Measurements from ENCODE around the gene SUPT20HL1. TPM values are rescaled to one million over a fixed set of nuclear protein-coding genes. Genes with fewer than 3 reads are reported as not detected.
"Not testable (repeated sequence)": the region's sequence is repeated elsewhere in the genome, so short reads cannot be mapped to it uniquely, and the experiment has no call there.

Gene SUPT20HL1
- polyA plus RNA-seq, 1 experiment, result not detected

- H3K27ac ChIP-seq (ENCODE audit: low read depth, low read length), result no peak overlapping the region
- H3K9me3 ChIP-seq (ENCODE audit: control insufficient read depth, insufficient read depth, low read length), result no peaks in the 10 kb centered on the region
- no peak overlapping the region for H3K4me3 ChIP-seq (ENCODE audit: low read depth, low read length)
- ChIA-PET CTCF (interaction anchor here (0.6 to 2.5 kb wide), 2 partner anchors 26 to 262 kb away, joined by 5 to 7 read pairs; no protein-coding TSS in a partner anchor), POLR2A (no interaction called here)
- TF ChIP-seq, protein P1, sequence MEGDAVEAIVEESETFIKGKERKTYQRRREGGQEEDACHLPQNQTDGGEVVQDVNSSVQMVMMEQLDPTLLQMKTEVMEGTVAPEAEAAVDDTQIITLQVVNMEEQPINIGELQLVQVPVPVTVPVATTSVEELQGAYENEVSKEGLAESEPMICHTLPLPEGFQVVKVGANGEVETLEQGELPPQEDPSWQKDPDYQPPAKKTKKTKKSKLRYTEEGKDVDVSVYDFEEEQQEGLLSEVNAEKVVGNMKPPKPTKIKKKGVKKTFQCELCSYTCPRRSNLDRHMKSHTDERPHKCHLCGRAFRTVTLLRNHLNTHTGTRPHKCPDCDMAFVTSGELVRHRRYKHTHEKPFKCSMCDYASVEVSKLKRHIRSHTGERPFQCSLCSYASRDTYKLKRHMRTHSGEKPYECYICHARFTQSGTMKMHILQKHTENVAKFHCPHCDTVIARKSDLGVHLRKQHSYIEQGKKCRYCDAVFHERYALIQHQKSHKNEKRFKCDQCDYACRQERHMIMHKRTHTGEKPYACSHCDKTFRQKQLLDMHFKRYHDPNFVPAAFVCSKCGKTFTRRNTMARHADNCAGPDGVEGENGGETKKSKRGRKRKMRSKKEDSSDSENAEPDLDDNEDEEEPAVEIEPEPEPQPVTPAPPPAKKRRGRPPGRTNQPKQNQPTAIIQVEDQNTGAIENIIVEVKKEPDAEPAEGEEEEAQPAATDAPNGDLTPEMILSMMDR (IDR thresholded peaks at IDR 0.05; ENCODE audit: low read depth, low read length), result no peak
- H3K27me3 ChIP-seq (ENCODE audit: control insufficient read depth, insufficient read depth, low read length), result no peaks in the 10 kb centered on the region
- DNase-seq (ENCODE audit: low read depth, low spot score), result no peak
Observed at GRCh38 chrX:24343719-24344118, 16.7 kb upstream of the SUPT20HL1 start.

- Histone ChIP-seq H3K27ac (ENCODE audit: low read depth, low read length) (no peak overlapping the region), H3K27me3 (ENCODE audit: control insufficient read depth, insufficient read depth, low read length) (no peaks in the 10 kb centered on the region), H3K9me3 (ENCODE audit: control insufficient read depth, insufficient read depth, low read length) (no peaks in the 10 kb centered on the region), H3K4me3 (ENCODE audit: low read depth, low read length) (no peak overlapping the region)
- ChIA-PET CTCF (no interaction called here), POLR2A (no interaction called here)
- TF ChIP-seq, protein P1 (IDR thresholded peaks at IDR 0.05; ENCODE audit: low read depth, low read length), result no peak
- no peak for DNase-seq (ENCODE audit: low read depth, low spot score)
Observed at GRCh38 chrX:24347881-24348280, 12.6 kb upstream of the SUPT20HL1 start.

- no peaks in the 10 kb centered on the region for H3K27me3 ChIP-seq (ENCODE audit: control insufficient read depth, insufficient read depth, low read length)
- H3K27ac ChIP-seq (ENCODE audit: low read depth, low read length), result no peak overlapping the region
- TF ChIP-seq, protein P1 (IDR thresholded peaks at IDR 0.05; ENCODE audit: low read depth, low read length), result no peak
- ChIA-PET CTCF (no interaction called here), POLR2A (no interaction called here)
- no peak overlapping the region for H3K4me3 ChIP-seq (ENCODE audit: low read depth, low read length)
- H3K9me3 ChIP-seq (ENCODE audit: control insufficient read depth, insufficient read depth, low read length), result no peaks in the 10 kb centered on the region
- no peak for DNase-seq (ENCODE audit: low read depth, low spot score)
Observed at GRCh38 chrX:24350217-24350616, 10.2 kb upstream of the SUPT20HL1 start.

DNA sequence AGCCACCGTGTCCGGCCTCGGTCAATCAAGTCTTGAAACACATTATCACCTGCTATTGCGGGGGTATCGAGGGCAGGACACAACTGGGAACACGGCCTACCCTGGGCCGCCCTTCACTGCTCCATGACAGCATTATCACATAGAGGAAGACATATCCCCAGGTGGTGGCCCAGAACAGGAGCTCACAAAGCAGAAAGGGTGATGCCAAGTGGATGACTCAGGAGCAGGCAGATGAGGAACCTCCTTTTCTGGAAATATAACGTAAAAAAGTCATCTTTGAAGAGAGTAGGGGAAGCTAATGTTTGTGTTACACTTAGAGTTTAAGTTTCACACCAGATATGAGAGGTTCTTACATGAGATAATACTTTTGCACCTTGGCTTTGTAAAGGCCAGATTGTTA lies 5.3 kb upstream of the SUPT20HL1 start:
- ChIA-PET POLR2A (no interaction called here), CTCF (interaction anchor here (0.8 kb wide), 1 partner anchor 15 kb away, joined by 4 read pairs; no protein-coding TSS in a partner anchor)
- TF ChIP-seq, protein P1 (IDR thresholded peaks at IDR 0.05; ENCODE audit: low read depth, low read length), result no peak
- DNase-seq (ENCODE audit: low read depth, low spot score), result no peak
- no peak overlapping the region for H3K4me3 ChIP-seq (ENCODE audit: low read depth, low read length)
- no peaks in the 10 kb centered on the region for H3K27me3 ChIP-seq (ENCODE audit: control insufficient read depth, insufficient read depth, low read length)
- no peak overlapping the region for H3K27ac ChIP-seq (ENCODE audit: low read depth, low read length)
- H3K9me3 ChIP-seq (ENCODE audit: control insufficient read depth, insufficient read depth, low read length), result no peaks in the 10 kb centered on the region

- no peaks in the 10 kb centered on the region for H3K27me3 ChIP-seq (ENCODE audit: control insufficient read depth, insufficient read depth, low read length)
- H3K9me3 ChIP-seq (ENCODE audit: control insufficient read depth, insufficient read depth, low read length), result no peaks in the 10 kb centered on the region
- no peak for DNase-seq (ENCODE audit: low read depth, low spot score)
- ChIA-PET CTCF (interaction anchor here (2.4 kb wide), 1 partner anchor 14 kb away, joined by 18 read pairs; no protein-coding TSS in a partner anchor), POLR2A (no interaction called here)
- H3K27ac ChIP-seq (ENCODE audit: low read depth, low read length), result no peak overlapping the region
- TF ChIP-seq, protein P1 (IDR thresholded peaks at IDR 0.05; ENCODE audit: low read depth, low read length), result no peak
- no peak overlapping the region for H3K4me3 ChIP-seq (ENCODE audit: low read depth, low read length)
Observed at GRCh38 chrX:24357106-24357505, 3.3 kb upstream of the SUPT20HL1 start.

- DNase-seq (ENCODE audit: low read depth, low spot score); CTCF ChIA-PET; H3K27me3 ChIP-seq (ENCODE audit: control insufficient read depth, insufficient read depth, low read length); H3K4me3 ChIP-seq (ENCODE audit: low read depth, low read length); POLR2A ChIA-PET; H3K9me3 ChIP-seq (ENCODE audit: control insufficient read depth, insufficient read depth, low read length); H3K27ac ChIP-seq (ENCODE audit: low read depth, low read length): not testable (repeated sequence)
Observed at GRCh38 chrX:24362089-24362745, 1.8 kb downstream of the SUPT20HL1 start.

DNA sequence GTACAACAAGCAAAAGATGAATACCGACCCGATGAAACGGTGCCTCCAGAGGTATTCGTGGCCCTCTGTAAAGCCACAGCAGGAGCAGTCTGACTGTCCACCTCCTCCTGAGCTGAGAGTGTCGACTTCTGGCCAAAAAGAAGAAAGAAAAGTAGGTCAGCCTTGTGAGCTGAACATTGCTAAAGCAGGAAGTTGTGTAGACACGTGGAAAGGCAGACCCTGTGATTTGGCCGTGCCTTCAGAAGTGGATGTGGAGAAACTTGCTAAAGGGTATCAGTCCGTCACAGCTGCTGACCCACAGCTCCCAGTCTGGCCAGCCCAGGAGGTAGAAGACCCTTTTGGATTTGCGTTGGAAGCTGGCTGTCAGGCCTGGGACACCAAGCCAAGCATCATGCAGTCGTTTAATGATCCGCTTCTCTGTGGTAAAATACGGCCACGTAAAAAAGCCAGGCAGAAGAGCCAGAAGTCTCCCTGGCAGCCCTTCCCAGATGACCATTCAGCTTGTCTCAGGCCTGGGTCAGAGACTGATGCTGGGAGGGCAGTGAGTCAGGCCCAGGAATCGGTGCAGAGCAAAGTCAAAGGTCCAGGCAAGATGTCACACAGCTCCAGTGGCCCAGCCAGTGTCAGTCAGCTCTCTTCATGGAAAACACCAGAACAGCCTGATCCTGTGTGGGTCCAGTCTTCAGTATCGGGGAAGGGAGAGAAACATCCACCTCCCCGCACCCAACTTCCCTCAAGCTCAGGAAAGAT lies 3.2 kb downstream of the SUPT20HL1 start:
- H3K9me3 ChIP-seq (ENCODE audit: control insufficient read depth, insufficient read depth, low read length); POLR2A ChIA-PET; DNase-seq (ENCODE audit: low read depth, low spot score); H3K27me3 ChIP-seq (ENCODE audit: control insufficient read depth, insufficient read depth, low read length); H3K4me3 ChIP-seq (ENCODE audit: low read depth, low read length); CTCF ChIA-PET; H3K27ac ChIP-seq (ENCODE audit: low read depth, low read length): not testable (repeated sequence)
